Liver (tissue), 9 donors: ENCODE measurements around the gene MEIOC. TPM values are rescaled to one million over a fixed set of nuclear protein-coding genes. Genes with fewer than 3 reads are reported as not detected.
A peak's percentile ranks its signal among the peaks of the same experiment; 100 is the strongest.

Experiments used
- DNase-seq: peaks from one replicate; pipeline ENCODE4 v3.0.0-alpha.2; 2017; ENCODE audit warnings: low spot score
- H3K27ac ChIP-seq, 2 donors: one replicate each; pipeline ENCODE4 v1.7.0; 2013; ENCODE audit warnings: inconsistent platforms in 2 of 2, low read length in 2 of 2, control low read depth in 1 of 2, low read depth in 1 of 2, mild to moderate bottlenecking in 1 of 2
- H3K27me3 ChIP-seq, 4 donors: one replicate each; pipeline versions ENCODE4 v1.6.1 to v1.7.0; 2013; ENCODE audit warnings: low read length in 3 of 4, inconsistent platforms in 1 of 4, mild to moderate bottlenecking in 1 of 4, moderate library complexity in 1 of 4; ENCODE audit not compliant: control insufficient read depth in 4 of 4, insufficient read depth in 4 of 4
- H3K36me3 ChIP-seq, 4 donors: one replicate each; pipeline versions ENCODE4 v1.6.1 to v1.7.0; 2013; ENCODE audit warnings: low read length in 3 of 4, mild to moderate bottlenecking in 3 of 4, low read depth in 1 of 4, moderate library complexity in 1 of 4; ENCODE audit not compliant: control insufficient read depth in 4 of 4, insufficient read depth in 3 of 4
- H3K4me1 ChIP-seq, 4 donors: one replicate each; pipeline versions ENCODE4 v1.6.1 to v1.7.0; 2013; ENCODE audit warnings: low read length in 3 of 4, mild to moderate bottlenecking in 3 of 4, moderate library complexity in 1 of 4; ENCODE audit not compliant: control insufficient read depth in 4 of 4, insufficient read depth in 4 of 4
- H3K4me3 ChIP-seq, 3 donors: one replicate each; pipeline versions ENCODE4 v1.6.1 to v1.7.0; 2013; ENCODE audit warnings: low read length in 3 of 3, control low read depth in 1 of 3, low read depth in 1 of 3, mild to moderate bottlenecking in 1 of 3
- H3K9ac ChIP-seq, 2 donors: one replicate each; pipeline ENCODE4 v1.7.0; 2013; ENCODE audit warnings: low read length in 2 of 2, mild to moderate bottlenecking in 2 of 2, moderate library complexity in 2 of 2, control low read depth in 1 of 2, low read depth in 1 of 2
- H3K9me3 ChIP-seq, 4 donors: one replicate each; pipeline versions ENCODE4 v1.6.1 to v1.7.0; 2013; ENCODE audit warnings: low read length in 3 of 4; ENCODE audit not compliant: control insufficient read depth in 4 of 4
- ATF3 ChIP-seq: IDR thresholded peaks from 2 replicates; pipeline ENCODE4 v1.6.1; 2016; ENCODE audit warnings: antibody characterized with exemption
- FOXA1 ChIP-seq: IDR thresholded peaks from 2 replicates; pipeline ENCODE4 v1.6.1; 2016; ENCODE audit warnings: antibody characterized with exemption
- FOXA2 ChIP-seq: IDR thresholded peaks from 2 replicates; pipeline ENCODE4 v1.6.1; 2016; ENCODE audit warnings: antibody characterized with exemption
- GABPA ChIP-seq, 2 donors: IDR thresholded peaks in 1 of 2; conservative IDR thresholded peaks in 1 of 2; 2 replicates each; pipeline ENCODE4 v1.6.1; 2016; ENCODE audit warnings: antibody characterized with exemption in 2 of 2, mild to moderate bottlenecking in 1 of 2, moderate library complexity in 1 of 2
- HNF4A ChIP-seq, 2 donors: conservative IDR thresholded peaks; 2 replicates each; pipeline ENCODE4 v1.6.1; 2016; ENCODE audit warnings: antibody characterized with exemption in 2 of 2, mild to moderate bottlenecking in 2 of 2
- JUND ChIP-seq, 2 donors: IDR thresholded peaks; 2 replicates each; pipeline ENCODE4 v1.6.1; 2016; ENCODE audit warnings: antibody characterized with exemption in 2 of 2
- MAX ChIP-seq: IDR thresholded peaks from 2 replicates; pipeline ENCODE4 v1.6.1; 2016; ENCODE audit warnings: antibody characterized with exemption
- NR2F2 ChIP-seq: IDR thresholded peaks from 2 replicates; pipeline ENCODE4 v1.6.1; 2016; ENCODE audit warnings: antibody characterized with exemption
- RAD21 ChIP-seq, 2 donors: IDR thresholded peaks; 2 replicates each; pipeline ENCODE4 v1.6.1; 2016; ENCODE audit warnings: antibody characterized with exemption in 2 of 2, mild to moderate bottlenecking in 2 of 2
- REST ChIP-seq: IDR thresholded peaks from 2 replicates; pipeline ENCODE4 v1.6.1; 2016; ENCODE audit warnings: antibody characterized with exemption, mild to moderate bottlenecking
- RXRA ChIP-seq, 2 donors: IDR thresholded peaks; 2 replicates each; pipeline ENCODE4 v1.6.1; 2017 to 2018; ENCODE audit warnings: antibody characterized with exemption in 2 of 2, mild to moderate bottlenecking in 1 of 2
- SP1 ChIP-seq: IDR thresholded peaks from 2 replicates; pipeline ENCODE4 v1.6.1; 2018; ENCODE audit warnings: antibody characterized with exemption, mild to moderate bottlenecking
- TAF1 ChIP-seq: conservative IDR thresholded peaks from 2 replicates; pipeline ENCODE4 v1.6.1; 2016; ENCODE audit warnings: antibody characterized with exemption, mild to moderate bottlenecking
- ZBTB33 ChIP-seq: IDR thresholded peaks from 2 replicates; pipeline ENCODE4 v1.6.1; 2016; ENCODE audit warnings: antibody characterized with exemption
- WGBS: extraction: QIAGEN DNeasy Blood & Tissue Kit; methylation state at CpG from one replicate; pipeline ENCODE4 v1.1.7; 2013; 5-methylcytosine and 5-hydroxymethylcytosine counted together
- polyA plus RNA-seq, 2 donors: library from polyadenylated mRNA; stranded (reverse) in 1 of 2; unstranded in 1 of 2; fragments of 200-250 nt in 1 of 2; fragments of >200 nt in 1 of 2; fragmentation: Nextera tagmentation in 1 of 2; extraction: Ambion mirVana in 1 of 2; gene quantifications; one replicate each; pipeline versions ENCODE4 v1.2.1 to v1.2.3, GENCODE V29; 2013 to 2015
- total RNA-seq, 2 donors: library from RNA; depleted of rRNA; stranded (reverse); fragments of >200 nt; gene quantifications; one replicate each; pipeline ENCODE4 v1.2.3, GENCODE V29; 2014
- TF ChIP-seq, protein P1 (sequence below): fragments of 150-350 bp; IDR thresholded peaks from 2 replicates; pipeline ENCODE4 v1.5.1; 2017; ENCODE audit warnings: improper control_type of control experiment, low read depth, low read length; ENCODE audit not compliant: missing input control
- donor health status: healthy.
- donor health status: healthy.
- donor health status: healthy.
- donor health status: healthy.
- donor health status: healthy.

The MEIOC gene
- total RNA-seq (not detected), polyA plus RNA-seq (under 1 TPM in 1 of 2 donors, not detected in 1; 0.31 TPM)

DNA sequence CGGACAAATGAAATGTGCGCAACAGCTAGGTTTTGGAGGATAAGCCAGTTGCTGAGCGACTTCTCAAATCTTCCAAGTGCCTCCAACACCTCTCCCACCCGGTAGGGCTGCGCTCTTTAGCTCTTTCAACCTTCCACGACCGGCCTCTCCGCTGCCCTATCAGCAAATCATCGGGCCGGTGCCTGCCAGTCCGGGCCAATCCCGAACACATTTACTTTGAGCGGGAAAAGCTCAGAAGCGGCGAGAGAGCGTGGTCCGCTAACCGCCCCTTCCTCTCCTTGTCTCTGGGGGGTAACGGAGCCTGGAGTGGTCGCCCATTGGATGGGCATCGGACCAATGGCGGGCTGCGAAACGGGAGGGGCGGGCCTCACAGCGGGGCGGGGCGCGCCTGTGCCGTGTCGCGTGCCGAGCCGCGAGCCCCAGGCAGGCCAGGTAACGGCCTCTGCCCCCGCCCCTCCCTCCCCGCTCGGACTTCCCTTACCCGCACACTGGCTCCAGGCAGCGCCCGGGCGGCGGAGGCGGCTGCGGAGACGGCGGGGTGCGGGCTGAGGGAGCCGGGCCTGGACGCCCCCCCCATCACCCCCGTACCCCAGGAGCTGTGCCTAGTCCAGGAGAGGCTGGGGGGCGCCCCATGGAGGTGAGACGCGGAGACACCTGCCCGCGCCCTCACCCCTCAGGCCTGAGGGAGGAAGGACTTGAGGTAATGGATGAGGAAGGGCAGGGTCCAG lies at the start of gene MEIOC:
MEIOC (plus strand) TSS at position 486 of the 728 bp plus-strand sequence; CDS start at position 632, 146 bp downstream.
- no peak within 1 kb of the TSS for H3K27ac ChIP-seq
- 13% methylated on average over 57 of the region's 57 CpGs for WGBS
- no peaks in the 10 kb centered on the region for H3K36me3 ChIP-seq
- H3K9ac ChIP-seq, result no peak within 1 kb of the TSS
- TF ChIP-seq, protein P1, sequence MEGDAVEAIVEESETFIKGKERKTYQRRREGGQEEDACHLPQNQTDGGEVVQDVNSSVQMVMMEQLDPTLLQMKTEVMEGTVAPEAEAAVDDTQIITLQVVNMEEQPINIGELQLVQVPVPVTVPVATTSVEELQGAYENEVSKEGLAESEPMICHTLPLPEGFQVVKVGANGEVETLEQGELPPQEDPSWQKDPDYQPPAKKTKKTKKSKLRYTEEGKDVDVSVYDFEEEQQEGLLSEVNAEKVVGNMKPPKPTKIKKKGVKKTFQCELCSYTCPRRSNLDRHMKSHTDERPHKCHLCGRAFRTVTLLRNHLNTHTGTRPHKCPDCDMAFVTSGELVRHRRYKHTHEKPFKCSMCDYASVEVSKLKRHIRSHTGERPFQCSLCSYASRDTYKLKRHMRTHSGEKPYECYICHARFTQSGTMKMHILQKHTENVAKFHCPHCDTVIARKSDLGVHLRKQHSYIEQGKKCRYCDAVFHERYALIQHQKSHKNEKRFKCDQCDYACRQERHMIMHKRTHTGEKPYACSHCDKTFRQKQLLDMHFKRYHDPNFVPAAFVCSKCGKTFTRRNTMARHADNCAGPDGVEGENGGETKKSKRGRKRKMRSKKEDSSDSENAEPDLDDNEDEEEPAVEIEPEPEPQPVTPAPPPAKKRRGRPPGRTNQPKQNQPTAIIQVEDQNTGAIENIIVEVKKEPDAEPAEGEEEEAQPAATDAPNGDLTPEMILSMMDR, result no peak
- TF ChIP-seq RAD21 (IDR thresholded peaks at IDR 0.05), result no peak
- TF ChIP-seq RXRA (IDR thresholded peaks at IDR 0.05), result no peak
- TF ChIP-seq REST, result no peak
- TF ChIP-seq ZBTB33, result no peak
- no peak for TF ChIP-seq SP1
- TF ChIP-seq FOXA1, result no peak
- no peak for TF ChIP-seq ATF3
- TF ChIP-seq TAF1, result no peak
- peaks cover 0 to 9% (median 4%) of the 10 kb centered on the region in 4 donors for H3K27me3 ChIP-seq
- peaks cover 0 to 7% (median 3%) of the 10 kb centered on the region in 4 donors for H3K9me3 ChIP-seq
- peak; percentile 35 for DNase-seq
- peaks cover 0 to 2% (median 0%) of the 10 kb centered on the region in 4 donors for H3K4me1 ChIP-seq
- H3K4me3 ChIP-seq, result peak within 1 kb of the TSS in 1 of 3 donors; percentile 18

DNA sequence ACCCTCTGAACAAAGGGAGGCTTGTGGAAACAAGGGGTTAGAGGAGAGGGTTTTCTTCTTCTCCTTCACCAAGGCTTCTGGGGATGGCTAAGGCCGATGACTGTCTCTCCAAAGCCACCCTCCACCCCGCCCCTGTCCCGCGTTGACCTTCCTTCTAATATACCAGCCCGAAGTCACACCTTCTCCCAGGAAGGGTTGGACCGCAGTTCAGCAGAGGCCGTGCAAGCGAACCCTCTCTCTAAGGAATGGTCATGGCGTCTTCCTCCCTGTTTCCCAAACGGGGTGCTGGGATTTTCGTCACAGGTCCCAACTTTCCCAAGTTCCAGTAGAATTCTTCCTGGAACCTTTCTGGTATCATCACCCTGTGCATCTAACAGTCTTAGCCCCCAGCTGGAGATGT lies 49.6 kb upstream of the MEIOC start:
- no peak for DNase-seq
- Histone ChIP-seq H3K27ac (no peak overlapping the region), H3K36me3 (no peaks in the 10 kb centered on the region), H3K9ac (no peak overlapping the region), H3K27me3 (peaks cover 0 to 4% (median 0%) of the 10 kb centered on the region in 4 donors), H3K4me1 (no peaks in the 10 kb centered on the region), H3K9me3 (no peaks in the 10 kb centered on the region), H3K4me3 (no peak overlapping the region)
- WGBS, result 94% methylated on average over 11 of the region's 11 CpGs
- TF ChIP-seq TAF1, result no peak
- TF ChIP-seq REST, result no peak
- no peak for TF ChIP-seq HNF4A (conservative IDR thresholded peaks at IDR 0.05)
- TF ChIP-seq ATF3, result no peak
- TF ChIP-seq RAD21 (IDR thresholded peaks at IDR 0.05), result no peak
- no peak for TF ChIP-seq FOXA2
- no peak for TF ChIP-seq JUND (IDR thresholded peaks at IDR 0.05)
- TF ChIP-seq GABPA (IDR thresholded peaks at IDR 0.05 in 1 of 2, conservative IDR thresholded peaks at IDR 0.05 in 1 of 2), result no peak
- TF ChIP-seq MAX, result no peak
- no peak for TF ChIP-seq RXRA (IDR thresholded peaks at IDR 0.05)
- no peak for TF ChIP-seq NR2F2
- TF ChIP-seq, protein P1, result no peak
